Breast epithelium (tissue), 3 donors: ENCODE measurements around the gene EIF3A.

Experiments
- CTCF ChIP-seq, 3 donors: fragments of 450-650 bp; IDR thresholded peaks; one replicate each; pipeline ENCODE4 v1.5.1; 2016 to 2017; ENCODE audit warnings: antibody characterized with exemption in 3 of 3, mild to moderate bottlenecking in 3 of 3, moderate library complexity in 3 of 3
- POLR2A ChIP-seq: fragments of 450-650 bp; IDR thresholded peaks from one replicate; pipeline ENCODE4 v1.6.1; 2016; ENCODE audit warnings: antibody characterized with exemption, mild to moderate bottlenecking, moderate library complexity
- POLR2AphosphoS5 ChIP-seq, 3 donors: sonication (generic); formaldehyde crosslinking; IDR thresholded peaks; one replicate each; pipeline ENCODE4 v1.6.1; 2017; ENCODE audit warnings: antibody characterized with exemption in 3 of 3

GRCh38 chr10:119029613-119030420, 50.8 kb downstream of the EIF3A start, which contains the start of gene NANOS1:
- TF ChIP-seq CTCF (IDR thresholded peaks at IDR 0.05): no peak
- no peak for TF ChIP-seq POLR2A
- no peak for TF ChIP-seq POLR2AphosphoS5 (IDR thresholded peaks at IDR 0.05)
